K562 (cell line): ENCODE data around the gene MAP1LC3B2. TPM values are rescaled to one million over a fixed set of nuclear protein-coding genes. Genes with fewer than 3 reads are reported as not detected.

Experiments used
- ATAC-seq: fragments of 200-7000 bp; cut with Tn5 transposase; 3 replicates; pipeline ENCODE4 v1.9.1; 2020; ENCODE audit warnings: moderate library complexity
- BruUV-seq: library from RNA; stranded (reverse); fragments of 400-500 nt; replicated peaks from 2 replicates; lab custom pipeline; 2021; lab: Mats Ljungman, UMichigan
- CTCF ChIA-PET: fragments of 300-600 bp; formaldehyde crosslinking; extraction: SDS; loops from one replicate; lab custom pipeline; 2021; ENCODE audit warnings: low intra/inter-chr PET ratio; lab: Yijun Ruan, JAX
- POLR2A ChIA-PET: fragments of 300-600, 350-650 bp; sonication (Branson Sonifier 250); formaldehyde crosslinking; extraction: SDS; loops from one replicate; lab custom pipeline; 2021; ENCODE audit warnings: antibody characterized with exemption, inconsistent platforms; lab: Yijun Ruan, JAX
- DNase-seq, 4 experiments: peaks; one replicate each; pipeline versions ENCODE4 v3.0.0 to v3.0.0-alpha.2; 2011 to 2018; ENCODE audit warnings: low spot score in 3 of 4, mixed read lengths in 3 of 4; ENCODE audit errors: extremely low read depth in 1 of 4
- FAIRE-seq: peaks from 2 replicates; lab custom pipeline; 2011; peaks lifted over from hg19 to GRCh38; lab: Jason Lieb, UNC
- H2AFZ ChIP-seq: 2 replicates; pipeline ENCODE4 v1.6.0; 2011; ENCODE audit warnings: low read depth, low read length, control low read depth, inconsistent platforms
- H3K27ac ChIP-seq: fragments of 200-600 bp; 3 replicates; pipeline ENCODE4 v1.8.0; 2011; ENCODE audit warnings: low read depth, mild to moderate bottlenecking, control low read depth, inconsistent platforms, low read length, moderate library complexity, mixed read lengths; ENCODE audit errors: extremely low read depth
- H3K27me3 ChIP-seq, 2 experiments: fragments of 300-600 bp in 1 of 2; 2 replicates in 1 of 2; 3 replicates in 1 of 2; pipeline versions ENCODE4 v1.6.0 to v1.8.0; 2011; ENCODE audit warnings: inconsistent platforms in 2 of 2, low read length in 2 of 2, mild to moderate bottlenecking in 1 of 2, mixed read lengths in 1 of 2, moderate library complexity in 1 of 2; ENCODE audit not compliant: control insufficient read depth in 2 of 2, insufficient read depth in 2 of 2
- H3K36me3 ChIP-seq: fragments of 300-600 bp; 3 replicates; pipeline ENCODE4 v1.8.0; 2011; ENCODE audit warnings: mild to moderate bottlenecking, low read length, inconsistent platforms; ENCODE audit not compliant: control insufficient read depth, insufficient read depth
- H3K4me1 ChIP-seq, 2 experiments: fragments of 200-600 bp in 1 of 2; replicated peaks in 1 of 2; 2 replicates in 1 of 2; 3 replicates in 1 of 2; pipeline versions ENCODE4 v1.5.1 to v1.8.0; 2011; ENCODE audit warnings: inconsistent platforms in 2 of 2, low read length in 2 of 2, mild to moderate bottlenecking in 1 of 2, mixed read lengths in 1 of 2, moderate library complexity in 1 of 2; ENCODE audit not compliant: control insufficient read depth in 2 of 2, insufficient read depth in 2 of 2
- H3K4me2 ChIP-seq: 2 replicates; pipeline ENCODE4 v1.6.1; 2011; ENCODE audit warnings: low read length, control low read depth, inconsistent platforms, mixed read lengths; ENCODE audit not compliant: insufficient read depth
- H3K4me3 ChIP-seq: fragments of 200-600 bp; sonication (generic), shearing (Covaris generic); 2 replicates; pipeline ENCODE4 v1.5.1; 2016; ENCODE audit warnings: control low read depth, inconsistent platforms
- H3K79me2 ChIP-seq: fragments of 200-600 bp; 3 replicates; pipeline ENCODE4 v1.8.0; 2011; ENCODE audit warnings: low read length, inconsistent platforms; ENCODE audit not compliant: control insufficient read depth, insufficient read depth
- H3K9ac ChIP-seq, 2 experiments: 2 replicates each; pipeline versions ENCODE4 v1.6.0 to v1.6.1; 2011; ENCODE audit warnings: low read depth in 2 of 2, low read length in 2 of 2, control low read depth in 1 of 2, inconsistent platforms in 1 of 2, mild to moderate bottlenecking in 1 of 2, mixed read lengths in 1 of 2; ENCODE audit not compliant: insufficient read depth in 1 of 2
- H3K9me1 ChIP-seq: one replicate; pipeline ENCODE4 v1.6.0; 2011; ENCODE audit warnings: inconsistent platforms, mild to moderate bottlenecking, low read length, moderate library complexity; ENCODE audit not compliant: control insufficient read depth, insufficient read depth
- H3K9me3 ChIP-seq: replicated peaks from 2 replicates; pipeline ENCODE4 v1.5.1; 2011; ENCODE audit warnings: low read depth, low read length, inconsistent platforms; ENCODE audit not compliant: control insufficient read depth, insufficient read depth
- H4K20me1 ChIP-seq: replicated peaks from 2 replicates; pipeline ENCODE4 v1.6.1; 2011; ENCODE audit warnings: low read length, inconsistent platforms, mixed read lengths; ENCODE audit not compliant: control insufficient read depth, insufficient read depth
- ASH1L ChIP-seq: fragments of 450-650 bp; IDR thresholded peaks from 2 replicates; pipeline ENCODE4 v1.6.1; 2018; ENCODE audit warnings: borderline replicate concordance, mild to moderate bottlenecking, low read depth; ENCODE audit not compliant: partially characterized antibody
- ELF4 ChIP-seq: fragments of 450-650 bp; formaldehyde crosslinking; IDR thresholded peaks from 2 replicates; pipeline ENCODE4 v1.4.0; 2022; ENCODE audit warnings: missing genetic modification characterization
- ELK3 ChIP-seq: fragments of 450-650 bp; formaldehyde crosslinking; IDR thresholded peaks from 2 replicates; pipeline ENCODE4 v1.4.0; 2020; ENCODE audit warnings: mild to moderate bottlenecking
- HBP1 ChIP-seq: fragments of 450-650 bp; formaldehyde crosslinking; IDR thresholded peaks from 2 replicates; pipeline ENCODE4 v1.4.0; 2022; ENCODE audit warnings: missing genetic modification characterization
- MTA1 ChIP-seq: fragments of 450-650 bp; IDR thresholded peaks from 2 replicates; pipeline ENCODE4 v1.6.1; 2017; ENCODE audit warnings: borderline replicate concordance
- NFE2L1 ChIP-seq: fragments of 450-650 bp; IDR thresholded peaks from 2 replicates; pipeline ENCODE4 v1.6.1; 2016; ENCODE audit warnings: missing genetic modification characterization, low read depth, mild to moderate bottlenecking, missing compliant biosample characterization, moderate library complexity, borderline replicate concordance
- OTX1 ChIP-seq: fragments of 450-650 bp; formaldehyde crosslinking; IDR thresholded peaks from 2 replicates; pipeline ENCODE4 v1.4.0; 2022; ENCODE audit warnings: mild to moderate bottlenecking
- TEAD1 ChIP-seq, 2 experiments: fragments of 450-650 bp in 1 of 2; sonication (generic) in 1 of 2; formaldehyde crosslinking; IDR thresholded peaks; 2 replicates each; pipeline versions ENCODE4 v1.4.0 to v1.8.0; 2020 to 2022; ENCODE audit warnings: mild to moderate bottlenecking in 2 of 2, missing genetic modification reagents in 1 of 2
- ZBTB11 ChIP-seq, 3 experiments: fragments of 200-800 bp in 1 of 3; fragments of 250-450 bp in 1 of 3; fragments of 450-650 bp in 1 of 3; sonication (Bioruptor Pico) in 1 of 3; sonication (Bioruptor generic) in 1 of 3; formaldehyde crosslinking in 1 of 3; IDR thresholded peaks; 2 replicates each; pipeline versions ENCODE4 v1.6.1 to v1.8.0; 2016 to 2022; ENCODE audit warnings: mild to moderate bottlenecking in 2 of 3, missing genetic modification characterization in 2 of 3, missing compliant biosample characterization in 1 of 3, moderate library complexity in 1 of 3
- ZNF512 ChIP-seq: IDR thresholded peaks from 2 replicates; pipeline ENCODE4 v1.6.1; 2016; ENCODE audit warnings: missing genetic modification characterization, missing compliant biosample characterization
- WGBS: fragments of 100-300 bp; shearing (Covaris generic); methylation state at CpG from one replicate; pipeline ENCODE4 v1.1.6; 2016; ENCODE audit warnings: low coverage, mixed read lengths; ENCODE audit not compliant: insufficient coverage; ENCODE audit errors: missing lambda C conversion rate; 5-methylcytosine and 5-hydroxymethylcytosine counted together
- in situ Hi-C: fragments of 300-500 bp; cut with MboI; formaldehyde crosslinking; loops from 4 replicates; pipeline ENCODE4 v1.15.0; 2018; ENCODE audit warnings: inconsistent platforms, mixed read lengths
- intact Hi-C: fragments of 100-400 bp; cut with micrococcal nuclease; formaldehyde crosslinking; loops from 2 replicates; pipeline ENCODE4 v1.14.2; 2022
- polyA plus RNA-seq, 8 experiments: library from polyadenylated mRNA; depleted of rRNA in 4 of 8; stranded (reverse) in 5 of 8; unstranded in 3 of 8; fragments of >200 nt; fragmentation: Nextera tagmentation in 2 of 8; fragmentation: Illumina TruSeq in 1 of 8; extraction: Ambion mirVana in 2 of 8; extraction: Trizol in 1 of 8; gene quantifications; 2 replicates each; pipeline versions ENCODE4 v1.2.1 to v1.2.3, GENCODE V29; 2011 to 2014; ENCODE audit warnings: inconsistent platforms in 1 of 8, missing spikeins in 1 of 8
- total RNA-seq, 7 experiments: library from RNA; depleted of rRNA in 6 of 7; stranded (reverse); fragments of >200 nt in 6 of 7; fragmentation: Illumina TruSeq in 2 of 7; extraction: Trizol in 2 of 7; gene quantifications; 2 replicates each; pipeline versions ENCODE4 v1.2.1 to v1.2.3, GENCODE V29; 2011 to 2021; ENCODE audit warnings: low replicate concordance in 1 of 7
- TF ChIP-seq, protein P1 (sequence below), 2 experiments: fragments of 450-650 bp; IDR thresholded peaks; 2 replicates each; pipeline ENCODE4 v1.6.1; 2016

Gene MAP1LC3B2
- total and polyA plus RNA-seq, 9 of the 15 experiments (the other 6 are each of a cell fraction or from before 2014, with no cell fraction given) = 0.53 to 2.8 (median 0.76) TPM; not detected in 2

GRCh38 chr12:116578051-116578450 lies 18.9 kb downstream of the MAP1LC3B2 start:
- WGBS = 100% methylated on average over 1 of the region's 1 CpG
- intact Hi-C loops = no loop called here
- H4K20me1 ChIP-seq = no peaks in the 10 kb centered on the region
- no peaks in the 10 kb centered on the region for H3K9me1 ChIP-seq
- H3K4me2 ChIP-seq = no peak overlapping the region
- H3K4me1 ChIP-seq = peaks cover 9 to 17% of the 10 kb centered on the region in 2 experiments
- H3K36me3 ChIP-seq = no peaks in the 10 kb centered on the region
- no peaks in the 10 kb centered on the region for H3K9me3 ChIP-seq
- no peak overlapping the region for H2AFZ ChIP-seq
- in situ Hi-C loops = no loop called here
- ChIA-PET POLR2A (interaction anchor here (1.6 to 2.5 kb wide), 3 partner anchors 10 to 18 kb away, joined by 5 to 10 read pairs (median 6); partner anchors contain the start of gene MAP1LC3B2), CTCF (no interaction called here)
- H3K4me3 ChIP-seq = no peak overlapping the region
- no peaks in the 10 kb centered on the region for H3K27me3 ChIP-seq
- no TSS peak for BruUV-seq
- ATAC-seq (no peak), DNase-seq (no peak), FAIRE-seq (no peak)
- H3K27ac ChIP-seq = no peak overlapping the region
- H3K9ac ChIP-seq = no peak overlapping the region
- TF ChIP-seq, protein P1, sequence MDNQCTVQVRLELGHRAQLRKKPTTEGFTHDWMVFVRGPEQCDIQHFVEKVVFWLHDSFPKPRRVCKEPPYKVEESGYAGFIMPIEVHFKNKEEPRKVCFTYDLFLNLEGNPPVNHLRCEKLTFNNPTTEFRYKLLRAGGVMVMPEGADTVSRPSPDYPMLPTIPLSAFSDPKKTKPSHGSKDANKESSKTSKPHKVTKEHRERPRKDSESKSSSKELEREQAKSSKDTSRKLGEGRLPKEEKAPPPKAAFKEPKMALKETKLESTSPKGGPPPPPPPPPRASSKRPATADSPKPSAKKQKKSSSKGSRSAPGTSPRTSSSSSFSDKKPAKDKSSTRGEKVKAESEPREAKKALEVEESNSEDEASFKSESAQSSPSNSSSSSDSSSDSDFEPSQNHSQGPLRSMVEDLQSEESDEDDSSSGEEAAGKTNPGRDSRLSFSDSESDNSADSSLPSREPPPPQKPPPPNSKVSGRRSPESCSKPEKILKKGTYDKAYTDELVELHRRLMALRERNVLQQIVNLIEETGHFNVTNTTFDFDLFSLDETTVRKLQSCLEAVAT (IDR thresholded peaks at IDR 0.05) = 0 out of 4 replicates have a peak, but pooled peaks of 1 of the 2 experiments have one; percentile 26
- TF ChIP-seq HBP1 (CRISPR knock-in tag) = peak; percentile 81; the same call in 1 of the 2 replicates
- TF ChIP-seq ASH1L = peak; percentile 20
- no peak for TF ChIP-seq NFE2L1 (tag)
- peak; percentile 69; the same call in 1 of the 2 replicates for TF ChIP-seq ELF4
- 0 out of 2 replicates have a peak, but pooled peaks have one; percentile 21 for TF ChIP-seq MTA1
- 0 out of 2 replicates have a peak, but pooled peaks have one; percentile 60 for TF ChIP-seq OTX1 (CRISPR knock-in tag)
- no peak for TF ChIP-seq ELK3
- TF ChIP-seq ZNF512 (tag) = peak; percentile 95
- TF ChIP-seq ZBTB11 (CRISPR knock-in tag; IDR thresholded peaks at IDR 0.05) = no peak
- TF ChIP-seq TEAD1 (CRISPR knock-in tag; IDR thresholded peaks at IDR 0.05) = no peak
- H3K79me2 ChIP-seq = no peaks in the 10 kb centered on the region
